ENCODE measurements around the gene POLA2. TPM values are rescaled to one million over a fixed set of nuclear protein-coding genes. Genes with fewer than 3 reads are reported as not detected.

POLA2 gene
- total RNA-seq, 1 experiment from 2014 or later: 39.0 TPM

DNA sequence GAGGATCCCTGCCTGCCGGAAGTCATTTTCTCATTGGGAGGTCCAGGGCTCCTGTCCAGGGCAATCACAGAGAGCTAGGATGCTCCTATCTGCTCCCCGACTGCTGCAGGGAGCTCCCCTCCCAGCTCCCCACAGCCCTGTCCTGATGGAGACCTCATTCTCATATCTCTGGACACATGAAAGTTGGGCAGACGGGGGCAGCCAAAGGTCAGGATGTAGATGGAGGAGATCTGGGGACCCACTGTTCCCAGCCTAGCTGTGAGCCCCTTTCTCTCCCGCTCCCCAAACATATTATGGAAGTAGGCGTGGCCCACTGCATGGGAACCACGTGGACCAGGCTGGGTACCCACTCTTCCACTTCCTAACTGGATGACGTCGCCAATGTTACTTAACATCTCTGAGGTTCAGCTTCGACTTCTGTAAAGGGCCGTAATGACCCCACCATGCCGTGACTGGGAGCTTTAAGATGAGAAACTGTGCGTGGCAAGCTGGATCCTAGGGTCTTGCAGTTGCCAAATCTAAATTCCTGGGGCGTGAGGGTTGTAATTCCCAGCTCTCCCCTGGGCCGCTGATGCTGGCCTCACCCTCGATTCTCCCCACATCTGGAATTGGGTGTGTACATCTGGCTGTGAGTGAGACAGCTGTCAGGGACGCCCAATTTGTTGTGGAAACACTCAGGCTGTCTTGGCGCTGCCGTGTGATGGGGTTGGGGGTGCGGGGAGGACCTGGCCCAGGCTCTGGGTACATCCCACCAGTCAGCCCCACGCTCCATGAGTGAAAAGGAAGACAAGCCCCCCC is 54.7 kb downstream of the POLA2 start:
- no peaks in the 10 kb centered on the region for H3K27me3 ChIP-seq (ENCODE audit: control insufficient read depth, insufficient read depth, low read length)
- in situ Hi-C loops (cut with HindIII; ENCODE audit: low pct_unique_long_range_greater_than_20kb, low sequenced_read_pairs) (no loop called here), intact Hi-C loops (cut with micrococcal nuclease; ENCODE audit: unreplicated experiment) (loop anchor here (2.0 to 10.0 kb wide), 2 partner anchors 42 to 92 kb away; no protein-coding TSS in a partner anchor)
- H3K27ac ChIP-seq (ENCODE audit: low read length): peak overlapping the region; percentile 67
- peak overlapping the region; percentile 74 to 75 for H3K4me3 ChIP-seq (ENCODE audit: low read depth in 2 of 2, low read length in 2 of 2)
- POLR2A ChIA-PET: interaction anchor here (0.6 to 2.3 kb wide), 6 partner anchors 9 to 183 kb away, joined by 3 to 21 read pairs (median 8); partner anchors contain the start of genes DPF2 and MALAT1
- DNase-seq (ENCODE audit: low read depth, low spot score) (no peak), ATAC-seq (no peak)
- CTCF ChIA-PET: interaction anchor here (0.6 to 4.6 kb wide), 11 partner anchors 12 to 239 kb away, joined by 3 to 177 read pairs (median 6); partner anchors contain the start of genes DPF2 and POLA2
- H3K36me3 ChIP-seq (ENCODE audit: control insufficient read depth, insufficient read depth, low read length): no peaks in the 10 kb centered on the region; the same call in 1 of the 2 replicates
- TSS peak; percentile 57 for BruUV-seq (replicated peaks)
- TF ChIP-seq, protein P1, sequence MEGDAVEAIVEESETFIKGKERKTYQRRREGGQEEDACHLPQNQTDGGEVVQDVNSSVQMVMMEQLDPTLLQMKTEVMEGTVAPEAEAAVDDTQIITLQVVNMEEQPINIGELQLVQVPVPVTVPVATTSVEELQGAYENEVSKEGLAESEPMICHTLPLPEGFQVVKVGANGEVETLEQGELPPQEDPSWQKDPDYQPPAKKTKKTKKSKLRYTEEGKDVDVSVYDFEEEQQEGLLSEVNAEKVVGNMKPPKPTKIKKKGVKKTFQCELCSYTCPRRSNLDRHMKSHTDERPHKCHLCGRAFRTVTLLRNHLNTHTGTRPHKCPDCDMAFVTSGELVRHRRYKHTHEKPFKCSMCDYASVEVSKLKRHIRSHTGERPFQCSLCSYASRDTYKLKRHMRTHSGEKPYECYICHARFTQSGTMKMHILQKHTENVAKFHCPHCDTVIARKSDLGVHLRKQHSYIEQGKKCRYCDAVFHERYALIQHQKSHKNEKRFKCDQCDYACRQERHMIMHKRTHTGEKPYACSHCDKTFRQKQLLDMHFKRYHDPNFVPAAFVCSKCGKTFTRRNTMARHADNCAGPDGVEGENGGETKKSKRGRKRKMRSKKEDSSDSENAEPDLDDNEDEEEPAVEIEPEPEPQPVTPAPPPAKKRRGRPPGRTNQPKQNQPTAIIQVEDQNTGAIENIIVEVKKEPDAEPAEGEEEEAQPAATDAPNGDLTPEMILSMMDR (IDR thresholded peaks at IDR 0.05): no peak
- TF ChIP-seq POLR2AphosphoS5 (IDR thresholded peaks at IDR 0.05; ENCODE audit: low read depth, low read length) (no peak), TCF7L2 (IDR thresholded peaks at IDR 0.05; ENCODE audit: low read depth, low read length) (no peak), SIN3A (IDR thresholded peaks at IDR 0.05; ENCODE audit: borderline replicate concordance, insufficient read depth, low read depth, low read length) (0 out of 2 replicates have a peak, but pooled peaks have one; percentile 36)
- TF ChIP-seq, protein P2, sequence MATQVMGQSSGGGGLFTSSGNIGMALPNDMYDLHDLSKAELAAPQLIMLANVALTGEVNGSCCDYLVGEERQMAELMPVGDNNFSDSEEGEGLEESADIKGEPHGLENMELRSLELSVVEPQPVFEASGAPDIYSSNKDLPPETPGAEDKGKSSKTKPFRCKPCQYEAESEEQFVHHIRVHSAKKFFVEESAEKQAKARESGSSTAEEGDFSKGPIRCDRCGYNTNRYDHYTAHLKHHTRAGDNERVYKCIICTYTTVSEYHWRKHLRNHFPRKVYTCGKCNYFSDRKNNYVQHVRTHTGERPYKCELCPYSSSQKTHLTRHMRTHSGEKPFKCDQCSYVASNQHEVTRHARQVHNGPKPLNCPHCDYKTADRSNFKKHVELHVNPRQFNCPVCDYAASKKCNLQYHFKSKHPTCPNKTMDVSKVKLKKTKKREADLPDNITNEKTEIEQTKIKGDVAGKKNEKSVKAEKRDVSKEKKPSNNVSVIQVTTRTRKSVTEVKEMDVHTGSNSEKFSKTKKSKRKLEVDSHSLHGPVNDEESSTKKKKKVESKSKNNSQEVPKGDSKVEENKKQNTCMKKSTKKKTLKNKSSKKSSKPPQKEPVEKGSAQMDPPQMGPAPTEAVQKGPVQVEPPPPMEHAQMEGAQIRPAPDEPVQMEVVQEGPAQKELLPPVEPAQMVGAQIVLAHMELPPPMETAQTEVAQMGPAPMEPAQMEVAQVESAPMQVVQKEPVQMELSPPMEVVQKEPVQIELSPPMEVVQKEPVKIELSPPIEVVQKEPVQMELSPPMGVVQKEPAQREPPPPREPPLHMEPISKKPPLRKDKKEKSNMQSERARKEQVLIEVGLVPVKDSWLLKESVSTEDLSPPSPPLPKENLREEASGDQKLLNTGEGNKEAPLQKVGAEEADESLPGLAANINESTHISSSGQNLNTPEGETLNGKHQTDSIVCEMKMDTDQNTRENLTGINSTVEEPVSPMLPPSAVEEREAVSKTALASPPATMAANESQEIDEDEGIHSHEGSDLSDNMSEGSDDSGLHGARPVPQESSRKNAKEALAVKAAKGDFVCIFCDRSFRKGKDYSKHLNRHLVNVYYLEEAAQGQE (IDR thresholded peaks at IDR 0.05; ENCODE audit: insufficient read depth in 1 of 2, low read depth in 2 of 2, low read length in 1 of 2): no peak
- peaks cover 22% of the 10 kb centered on the region for H3K4me1 ChIP-seq (ENCODE audit: control insufficient read depth, insufficient read depth, low read length)
- no peaks in the 10 kb centered on the region for H3K9me3 ChIP-seq (ENCODE audit: control insufficient read depth, insufficient read depth, low read depth, low read length)

- no peaks in the 10 kb centered on the region; the same call in 1 of the 2 replicates for H3K36me3 ChIP-seq (ENCODE audit: control insufficient read depth, insufficient read depth, low read length)
- H3K27ac ChIP-seq (ENCODE audit: low read length): peak overlapping the region; percentile 64
- 0 out of 2 replicates have a peak, but pooled peaks have one; percentile 16 for TF ChIP-seq SIN3A (IDR thresholded peaks at IDR 0.05; ENCODE audit: borderline replicate concordance, insufficient read depth, low read depth, low read length)
- TF ChIP-seq POLR2AphosphoS5 (IDR thresholded peaks at IDR 0.05; ENCODE audit: low read depth, low read length): no peak
- DNase-seq (ENCODE audit: low read depth, low spot score): no peak
- H3K4me1 ChIP-seq (ENCODE audit: control insufficient read depth, insufficient read depth, low read length): peaks cover 22% of the 10 kb centered on the region
- no peaks in the 10 kb centered on the region for H3K27me3 ChIP-seq (ENCODE audit: control insufficient read depth, insufficient read depth, low read length)
- no peaks in the 10 kb centered on the region for H3K9me3 ChIP-seq (ENCODE audit: control insufficient read depth, insufficient read depth, low read depth, low read length)
- peak overlapping the region; percentile 74 to 75 for H3K4me3 ChIP-seq (ENCODE audit: low read depth in 2 of 2, low read length in 2 of 2)
- CTCF ChIA-PET: interaction anchor here (0.5 to 4.6 kb wide), 10 partner anchors 11 to 240 kb away, joined by 3 to 177 read pairs (median 6); partner anchors contain the start of genes DPF2 and POLA2
- BruUV-seq (replicated peaks): no TSS peak
- POLR2A ChIA-PET: interaction anchor here (0.6 to 2.3 kb wide), 4 partner anchors 8 to 105 kb away, joined by 3 to 12 read pairs (median 8); partner anchors contain the start of genes DPF2 and NEAT1
- in situ Hi-C loops (cut with HindIII; ENCODE audit: low pct_unique_long_range_greater_than_20kb, low sequenced_read_pairs): no loop called here
- peak; percentile 7 for ATAC-seq
- intact Hi-C loops (cut with micrococcal nuclease; ENCODE audit: unreplicated experiment): loop anchor here (2.0 to 10.0 kb wide), 2 partner anchors 42 to 92 kb away; no protein-coding TSS in a partner anchor
Observed at GRCh38 chr11:65317025-65317786, 55.4 kb downstream of the POLA2 start.

All from Panc1 (cell line).